Measurements from ENCODE around the gene NR2F1-AS1.
"Not testable (repeated sequence)": the region's sequence is repeated elsewhere in the genome, so short reads cannot be mapped to it uniquely, and the experiment has no call there.

- not testable (repeated sequence) for TF ChIP-seq CTCF (IDR thresholded peaks at IDR 0.05 in 4 of 5, conservative IDR thresholded peaks at IDR 0.05 in 1 of 5); POLR2A (IDR thresholded peaks at IDR 0.05)
Observed at GRCh38 chr5:93549594-93549993, 31.4 kb downstream of the NR2F1-AS1 start.

Measured in gastrocnemius medialis (tissue), 4 donors.